HCT116 (cell line): ENCODE data around the gene OSGIN1. TPM values are rescaled to one million over a fixed set of nuclear protein-coding genes. Genes with fewer than 3 reads are reported as not detected.

Experiments used
- ATAC-seq: fragments of 200-7000 bp; cut with Tn5 transposase; 2 replicates; pipeline ENCODE4 v1.9.1; 2020; ENCODE audit warnings: mild to moderate bottlenecking, moderate library complexity
- BruUV-seq: library from RNA; stranded (reverse); fragments of 400-500 nt; replicated peaks from 2 replicates; lab custom pipeline; 2021; lab: Mats Ljungman, UMichigan
- CTCF ChIA-PET: fragments of 300-600 bp; sonication (Branson Sonifier 250); formaldehyde crosslinking; loops from one replicate; lab custom pipeline; 2021; ENCODE audit warnings: antibody characterized with exemption; lab: Charles Lee
- POLR2A ChIA-PET: fragments of 300-600, 350-600 bp; sonication (Branson Sonifier 250); formaldehyde crosslinking; loops from one replicate; lab custom pipeline; 2021; ENCODE audit warnings: antibody characterized with exemption; lab: Charles Lee
- RAD21 ChIA-PET, 2 experiments: fragments of 300-600 bp; sonication (Branson Sonifier 250); formaldehyde crosslinking; loops; one replicate each; lab custom pipeline; 2023; ENCODE audit warnings: low total read pairs in 2 of 2; ENCODE audit not compliant: uncharacterized antibody in 2 of 2, unreplicated experiment in 2 of 2, low non-redundant PET in 1 of 2; lab: Charles Lee
- DNase-seq: peaks from one replicate; pipeline ENCODE4 v3.0.0-alpha.2; 2010; ENCODE audit warnings: low read depth, low spot score
- H2AFZ ChIP-seq: fragments of 200-600 bp; shearing (Covaris generic), sonication (generic); 2 replicates; pipeline ENCODE4 v1.6.1; 2017; ENCODE audit warnings: low read depth, mixed run types, mixed read lengths, antibody characterized with exemption, low read length; ENCODE audit not compliant: poor library complexity, severe bottlenecking
- H3K27ac ChIP-seq: 2 replicates; pipeline ENCODE4 v1.5.1; 2012; ENCODE audit warnings: low read depth, low read length
- H3K27me3 ChIP-seq: fragments of 200-600 bp; sonication (generic); 2 replicates; pipeline ENCODE4 v1.6.1; 2016; ENCODE audit warnings: mixed run types, low read length, mixed read lengths; ENCODE audit not compliant: insufficient read depth
- H3K36me3 ChIP-seq, 2 experiments: fragments of 200-500 bp in 1 of 2; fragments of 200-600 bp in 1 of 2; sonication (Bioruptor generic) in 1 of 2; sonication (generic) in 1 of 2; 2 replicates each; pipeline versions ENCODE4 v1.5.1 to v1.6.1; 2014 to 2016; ENCODE audit warnings: low read length in 2 of 2, inconsistent platforms in 1 of 2, mixed read lengths in 1 of 2, mixed run types in 1 of 2; ENCODE audit not compliant: insufficient read depth in 2 of 2, control insufficient read depth in 1 of 2
- H3K4me1 ChIP-seq, 2 experiments: fragments of 200-600 bp in 1 of 2; sonication (generic) in 1 of 2; 2 replicates each; pipeline versions ENCODE4 v1.5.1 to v1.6.1; 2012 to 2017; ENCODE audit warnings: low read length in 2 of 2, inconsistent platforms in 1 of 2, mild to moderate bottlenecking in 1 of 2, mixed read lengths in 1 of 2, mixed run types in 1 of 2, moderate library complexity in 1 of 2; ENCODE audit not compliant: insufficient read depth in 2 of 2, control insufficient read depth in 1 of 2
- H3K4me2 ChIP-seq: fragments of 200-600 bp; sonication (generic); 2 replicates; pipeline ENCODE4 v1.6.1; 2017; ENCODE audit warnings: mixed run types, low read length, mixed read lengths
- H3K4me3 ChIP-seq, 2 experiments: fragments of 200-600 bp in 1 of 2; sonication (generic) in 1 of 2; replicated peaks in 1 of 2; 2 replicates each; pipeline ENCODE4 v1.5.1; 2011 to 2016; ENCODE audit warnings: low read length in 2 of 2, control low read depth in 1 of 2, low read depth in 1 of 2, mild to moderate bottlenecking in 1 of 2, mixed read lengths in 1 of 2, mixed run types in 1 of 2
- H3K79me2 ChIP-seq: fragments of 200-600 bp; sonication (generic); 2 replicates; pipeline ENCODE4 v1.6.1; 2017; ENCODE audit warnings: mild to moderate bottlenecking, mixed run types, low read length, moderate library complexity, mixed read lengths; ENCODE audit not compliant: insufficient read depth
- H3K9ac ChIP-seq: fragments of 200-600 bp; sonication (generic); 2 replicates; pipeline ENCODE4 v1.6.1; 2016; ENCODE audit warnings: low read length, mixed read lengths
- H3K9me2 ChIP-seq: fragments of 200-600 bp; sonication (generic), shearing (Covaris generic); 2 replicates; pipeline ENCODE4 v1.6.1; 2017; ENCODE audit warnings: mixed run types, mild to moderate bottlenecking, moderate library complexity; ENCODE audit not compliant: insufficient read depth
- H3K9me3 ChIP-seq, 2 experiments: fragments of 200-500 bp in 1 of 2; fragments of 200-600 bp in 1 of 2; sonication (Bioruptor generic) in 1 of 2; sonication (generic) in 1 of 2; 2 replicates each; pipeline ENCODE4 v1.6.1; 2014 to 2017; ENCODE audit warnings: low read length in 2 of 2, mixed read lengths in 2 of 2, inconsistent platforms in 1 of 2, low read depth in 1 of 2, mild to moderate bottlenecking in 1 of 2, mixed run types in 1 of 2, moderate library complexity in 1 of 2; ENCODE audit not compliant: control insufficient read depth in 1 of 2, insufficient read depth in 1 of 2
- H4K20me1 ChIP-seq: fragments of 200-600 bp; sonication (generic), shearing (Covaris generic); 2 replicates; pipeline ENCODE4 v1.6.1; 2017; ENCODE audit warnings: mixed run types, mild to moderate bottlenecking, moderate library complexity; ENCODE audit not compliant: insufficient read depth
- CEBPB ChIP-seq: IDR thresholded peaks from 2 replicates; pipeline ENCODE4 v1.6.1; 2012; ENCODE audit warnings: low read depth
- intact Hi-C: fragments of 100-400 bp; cut with micrococcal nuclease; formaldehyde crosslinking; loops from 2 replicates; pipeline ENCODE4 v1.10.0; 2022
- total RNA-seq: library from RNA; stranded (reverse); gene quantifications from one replicate; pipeline ENCODE4 v1.2.1, GENCODE V29; 2021; ENCODE audit not compliant: unreplicated experiment
- TF ChIP-seq, protein P1 (sequence below), 3 experiments: fragments of 200-600 bp in 1 of 3; sonication (generic) in 1 of 3; IDR thresholded peaks in 2 of 3; conservative IDR thresholded peaks in 1 of 3; 2 replicates each; pipeline ENCODE4 v1.5.1; 2012 to 2017; ENCODE audit warnings: low read depth in 2 of 3, low read length in 2 of 3, antibody characterized with exemption in 1 of 3, borderline replicate concordance in 1 of 3, control low read depth in 1 of 3, mild to moderate bottlenecking in 1 of 3, mixed read lengths in 1 of 3, mixed run types in 1 of 3, moderate library complexity in 1 of 3; ENCODE audit not compliant: insufficient read depth in 1 of 3

The OSGIN1 gene
- total RNA-seq, 1 experiment from 2014 or later: 19.8 TPM

DNA sequence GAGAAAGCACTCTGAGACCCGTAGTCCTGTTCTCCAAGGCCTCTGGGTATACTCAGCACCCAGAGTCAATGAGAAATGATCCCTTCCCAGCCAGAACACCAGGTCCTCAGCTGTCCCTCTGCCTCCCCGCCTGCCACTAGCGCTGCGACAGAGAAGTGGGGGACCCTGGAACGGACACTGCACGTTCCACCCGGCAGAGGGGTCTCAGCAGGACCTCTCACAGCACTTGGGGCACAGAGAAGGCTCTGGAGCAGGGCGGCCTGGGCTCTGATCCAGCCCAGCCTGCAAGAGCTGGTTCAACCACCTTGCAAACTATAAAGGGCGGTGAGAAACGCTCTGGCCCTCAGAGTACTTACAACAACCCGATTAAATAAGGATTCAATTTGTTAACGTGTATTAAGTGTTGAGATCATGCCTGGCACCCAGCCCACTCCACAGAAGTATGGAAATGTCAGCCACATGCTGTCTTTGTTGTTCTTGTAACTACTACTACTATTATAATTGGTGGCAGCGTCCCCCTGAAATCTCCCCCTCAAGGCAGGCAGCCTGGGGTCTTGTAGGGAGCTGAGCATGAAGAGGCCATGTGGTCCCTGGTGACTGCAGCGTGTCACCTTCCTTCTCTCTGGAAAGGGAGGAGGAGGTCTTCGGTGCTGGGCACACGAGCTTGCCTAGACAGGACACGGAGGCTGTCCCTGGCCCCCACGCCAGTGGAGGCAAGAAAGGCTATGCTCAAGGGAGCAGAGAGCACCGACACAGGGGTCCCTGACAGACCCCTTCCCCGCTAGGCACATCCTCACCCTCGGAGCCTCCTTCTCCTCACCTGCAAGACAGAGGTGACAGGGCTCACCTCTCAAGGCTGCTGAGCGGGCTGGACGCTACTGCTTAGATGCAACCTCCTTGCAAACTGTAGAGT lies 2.4 kb downstream of the OSGIN1 start:
- no peaks in the 10 kb centered on the region for H3K9me3 ChIP-seq
- no peaks in the 10 kb centered on the region for H3K27me3 ChIP-seq
- no peaks in the 10 kb centered on the region; the same call in 1 of the 2 replicates for H3K79me2 ChIP-seq
- peaks cover 5 to 8% of the 10 kb centered on the region in 2 experiments; a peak in 1 of 4 replicates for H3K36me3 ChIP-seq
- CTCF ChIA-PET: interaction anchor here (1.0 to 1.7 kb wide), 5 partner anchors 11 to 111 kb away, joined by 3 to 24 read pairs (median 5); partner anchors contain the start of gene SLC38A8
- no peak overlapping the region for H3K4me3 ChIP-seq
- DNase-seq (no peak), ATAC-seq (no peak)
- POLR2A ChIA-PET: interaction anchor here (1.2 kb wide), 1 partner anchor 59 kb away, joined by 3 read pairs; no protein-coding TSS in a partner anchor
- H3K4me1 ChIP-seq: peaks cover 20 to 31% of the 10 kb centered on the region in 2 experiments
- H3K9ac ChIP-seq: no peak overlapping the region
- no TSS peak for BruUV-seq
- peak overlapping the region; percentile 92 for H3K4me2 ChIP-seq
- RAD21 ChIA-PET: no interaction called here
- H3K27ac ChIP-seq: no peak overlapping the region
- no peak for TF ChIP-seq CEBPB
- TF ChIP-seq, protein P1, sequence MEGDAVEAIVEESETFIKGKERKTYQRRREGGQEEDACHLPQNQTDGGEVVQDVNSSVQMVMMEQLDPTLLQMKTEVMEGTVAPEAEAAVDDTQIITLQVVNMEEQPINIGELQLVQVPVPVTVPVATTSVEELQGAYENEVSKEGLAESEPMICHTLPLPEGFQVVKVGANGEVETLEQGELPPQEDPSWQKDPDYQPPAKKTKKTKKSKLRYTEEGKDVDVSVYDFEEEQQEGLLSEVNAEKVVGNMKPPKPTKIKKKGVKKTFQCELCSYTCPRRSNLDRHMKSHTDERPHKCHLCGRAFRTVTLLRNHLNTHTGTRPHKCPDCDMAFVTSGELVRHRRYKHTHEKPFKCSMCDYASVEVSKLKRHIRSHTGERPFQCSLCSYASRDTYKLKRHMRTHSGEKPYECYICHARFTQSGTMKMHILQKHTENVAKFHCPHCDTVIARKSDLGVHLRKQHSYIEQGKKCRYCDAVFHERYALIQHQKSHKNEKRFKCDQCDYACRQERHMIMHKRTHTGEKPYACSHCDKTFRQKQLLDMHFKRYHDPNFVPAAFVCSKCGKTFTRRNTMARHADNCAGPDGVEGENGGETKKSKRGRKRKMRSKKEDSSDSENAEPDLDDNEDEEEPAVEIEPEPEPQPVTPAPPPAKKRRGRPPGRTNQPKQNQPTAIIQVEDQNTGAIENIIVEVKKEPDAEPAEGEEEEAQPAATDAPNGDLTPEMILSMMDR (IDR thresholded peaks at IDR 0.05 in 2 of 3, conservative IDR thresholded peaks at IDR 0.05 in 1 of 3; ENCODE audit: borderline replicate concordance in 1 of 3, insufficient read depth in 1 of 3, low read depth in 2 of 3, low read length in 2 of 3): 0 out of 6 replicates have a peak, but pooled peaks of 1 of the 3 experiments have one; percentile 1
- no peaks in the 10 kb centered on the region for H3K9me2 ChIP-seq
- no peaks in the 10 kb centered on the region for H4K20me1 ChIP-seq
- H2AFZ ChIP-seq: no peak overlapping the region
- intact Hi-C loops: loop anchor here (1.0 to 10.0 kb wide), 3 partner anchors 89 to 549 kb away; partner anchors contain the start of gene MEAK7
